ENCODE measurements around the gene PKP4.
A peak's percentile ranks its signal among the peaks of the same experiment; 100 is the strongest.

Gene PKP4

DNA sequence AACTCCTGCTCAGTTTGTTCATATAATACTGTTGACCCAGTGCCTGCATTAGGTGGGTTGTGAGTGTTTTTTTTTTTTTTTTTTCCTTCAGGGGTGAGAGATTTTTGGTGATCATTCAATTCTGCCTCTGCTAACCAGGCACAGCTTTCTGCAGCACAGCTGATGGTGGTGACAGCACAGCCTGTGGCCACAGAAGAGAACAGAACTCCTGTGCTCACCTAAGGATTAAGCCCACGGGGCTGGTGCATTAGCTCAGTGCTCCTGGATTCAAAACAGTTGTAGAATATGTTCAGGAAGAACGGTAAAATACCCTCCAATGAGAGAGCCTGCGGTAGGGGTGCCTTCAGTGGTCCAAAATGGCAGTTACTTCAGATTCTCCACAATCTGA lies 42.0 kb downstream of the PKP4 start:
- DNase-seq: no peak

DNA sequence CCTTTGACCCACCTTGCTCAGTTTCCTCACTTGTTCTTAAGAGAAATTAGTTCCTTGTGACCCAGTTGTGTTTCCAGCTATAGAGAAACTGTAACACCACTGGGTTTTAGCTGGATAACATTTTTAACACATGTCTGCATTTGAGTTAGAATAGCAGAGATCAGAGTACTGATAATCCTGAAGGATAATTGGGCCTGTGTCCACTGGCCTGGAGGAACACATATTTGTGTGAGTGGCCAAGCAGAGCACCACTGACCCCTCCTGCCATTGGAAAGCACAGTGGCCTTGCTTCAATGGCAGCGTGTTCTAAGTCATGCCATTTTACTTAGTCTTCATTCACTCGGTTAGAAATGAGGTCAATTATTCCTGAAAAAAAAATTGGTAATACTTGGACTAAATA lies 42.6 kb downstream of the PKP4 start:
- DNase-seq: no peak

DNA sequence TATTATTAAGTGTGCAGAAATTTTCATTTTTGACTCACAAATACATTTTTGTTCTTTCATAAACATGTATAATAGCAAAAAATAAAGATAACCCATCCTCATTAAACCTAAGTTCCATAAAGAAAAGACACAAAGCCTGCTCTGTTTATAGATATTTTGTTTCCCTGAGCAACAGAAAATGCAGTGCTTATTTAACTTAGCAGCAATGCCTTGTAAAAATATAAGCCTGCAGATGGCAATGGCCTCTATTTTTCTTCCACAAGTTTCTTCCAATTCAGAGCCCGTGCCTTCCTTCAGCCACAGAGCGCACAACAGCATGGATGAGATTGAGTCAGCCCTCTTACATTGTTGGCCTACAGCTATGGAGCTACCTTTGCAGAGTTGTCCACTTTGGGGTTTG lies 43.6 kb downstream of the PKP4 start:
- DNase-seq: no peak

DNA sequence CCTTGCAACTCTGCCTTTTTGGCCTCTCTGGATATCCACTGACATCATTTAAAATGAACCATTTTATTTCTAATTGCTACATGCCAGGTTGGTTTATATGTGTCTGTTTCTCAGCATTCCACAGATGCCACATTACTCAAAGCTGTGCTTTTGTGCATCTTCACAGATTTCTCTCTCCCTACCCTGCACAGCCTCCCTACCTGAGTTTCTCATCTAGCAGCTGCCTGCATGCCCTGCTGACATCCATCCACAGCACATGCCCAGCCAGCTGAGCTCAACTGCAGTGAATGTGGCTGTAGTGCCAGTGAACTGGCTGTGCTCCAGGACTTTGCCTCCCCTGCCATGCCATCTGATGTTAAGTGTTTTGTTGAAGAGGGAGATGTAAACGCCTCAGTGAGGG lies 44.5 kb downstream of the PKP4 start:
- peak; percentile 72 for DNase-seq

DNA sequence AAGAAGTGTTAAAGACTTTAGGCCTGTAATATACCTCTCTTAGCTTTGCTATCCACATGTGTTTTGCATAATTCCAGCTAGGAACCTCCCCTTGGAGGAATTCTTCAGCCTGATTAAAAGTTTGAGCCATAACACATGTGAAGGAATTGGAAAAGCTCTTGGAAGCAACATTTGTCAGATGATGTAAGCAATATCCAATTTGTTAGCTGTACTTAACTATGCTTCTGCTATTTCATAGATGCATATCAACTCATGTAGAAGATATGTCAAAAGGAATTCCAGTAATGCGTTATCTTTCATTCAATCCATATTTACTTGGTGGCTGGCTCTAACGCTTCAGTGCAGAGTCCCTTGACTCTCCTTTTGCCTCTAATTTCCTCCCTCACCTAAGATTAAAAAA lies 46.2 kb downstream of the PKP4 start:
- no peak for DNase-seq

DNA sequence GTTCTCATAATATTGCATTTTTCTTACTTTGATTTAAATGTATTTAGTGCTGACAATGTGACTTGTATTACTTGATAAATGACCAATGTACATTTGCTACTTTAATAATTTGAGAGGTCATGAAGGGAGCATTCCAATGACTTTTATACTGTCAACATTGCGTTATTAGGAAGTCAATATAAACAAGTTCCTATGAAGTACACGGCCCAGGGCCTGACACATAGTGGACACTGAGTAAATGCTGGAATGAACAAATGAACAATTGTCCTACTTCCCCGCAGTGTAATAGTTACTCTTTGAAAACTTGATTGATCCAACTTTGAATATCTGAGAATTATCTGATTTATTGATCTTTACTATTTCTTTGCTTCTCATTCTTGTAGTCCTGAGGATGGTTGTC lies 47.3 kb downstream of the PKP4 start:
- no peak for DNase-seq

DNA sequence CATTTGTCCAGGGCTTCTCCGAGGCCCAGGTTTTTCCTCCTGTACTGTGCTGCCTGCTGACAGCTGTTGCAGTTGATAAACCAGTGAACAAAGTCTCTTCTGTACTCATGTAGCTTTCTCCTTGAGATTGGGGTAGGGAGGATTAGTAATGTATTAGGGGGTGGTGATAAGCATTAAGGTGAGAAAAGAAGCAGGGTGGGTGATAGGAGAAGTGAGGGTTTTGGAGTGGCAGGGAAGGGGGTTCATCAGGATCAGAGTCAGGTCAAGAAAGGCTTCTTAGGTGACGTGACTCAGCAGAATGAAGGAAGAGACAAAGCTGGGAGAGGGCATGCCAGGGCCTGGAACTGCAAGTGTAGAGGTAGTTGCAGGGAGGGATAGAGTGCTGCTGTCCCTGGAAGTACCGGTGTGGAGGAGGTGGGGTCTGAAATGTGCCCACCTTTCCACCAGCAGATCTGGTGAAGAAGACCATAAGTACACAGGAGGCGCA lies 48.7 kb downstream of the PKP4 start:
- no peak for DNase-seq

DNA sequence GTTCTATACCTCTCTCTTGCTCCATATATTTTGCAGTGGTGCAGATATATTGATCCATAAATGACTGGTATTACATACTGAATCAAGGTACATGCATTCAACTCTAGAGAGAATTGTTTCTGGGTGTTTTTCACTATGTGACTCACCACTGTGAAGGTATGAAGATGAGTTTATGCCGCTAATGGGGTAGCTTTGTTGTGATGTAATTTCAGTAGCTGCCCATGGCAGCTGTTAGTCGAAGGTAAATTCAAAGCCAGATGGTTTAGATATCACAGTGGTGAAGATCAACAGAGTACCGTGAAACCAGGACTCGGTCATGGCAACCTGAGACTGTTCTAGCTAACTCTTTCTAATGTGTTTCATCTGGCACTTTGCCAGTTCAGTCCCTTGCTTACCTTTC lies 50.4 kb downstream of the PKP4 start:
- DNase-seq: no peak

DNA sequence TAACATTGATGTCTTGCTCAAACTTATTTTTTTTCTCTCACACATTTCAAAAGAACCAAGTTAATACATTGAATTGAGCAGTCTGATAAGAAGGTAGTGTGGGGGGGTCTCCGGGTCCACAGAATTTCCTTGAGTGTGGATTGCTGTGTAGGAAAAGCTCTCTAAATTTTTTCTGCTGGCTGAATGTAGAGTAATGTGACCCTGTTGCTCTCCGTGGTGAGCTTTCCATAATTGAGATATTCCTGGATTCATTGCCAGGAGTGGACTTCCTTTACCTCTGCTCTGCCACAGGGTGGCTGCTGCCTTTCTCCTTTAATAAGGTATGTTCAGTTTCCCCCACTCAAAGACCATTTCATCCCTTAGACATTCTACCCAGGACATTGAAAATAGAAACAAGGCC lies 50.9 kb downstream of the PKP4 start:
- DNase-seq: no peak

DNA sequence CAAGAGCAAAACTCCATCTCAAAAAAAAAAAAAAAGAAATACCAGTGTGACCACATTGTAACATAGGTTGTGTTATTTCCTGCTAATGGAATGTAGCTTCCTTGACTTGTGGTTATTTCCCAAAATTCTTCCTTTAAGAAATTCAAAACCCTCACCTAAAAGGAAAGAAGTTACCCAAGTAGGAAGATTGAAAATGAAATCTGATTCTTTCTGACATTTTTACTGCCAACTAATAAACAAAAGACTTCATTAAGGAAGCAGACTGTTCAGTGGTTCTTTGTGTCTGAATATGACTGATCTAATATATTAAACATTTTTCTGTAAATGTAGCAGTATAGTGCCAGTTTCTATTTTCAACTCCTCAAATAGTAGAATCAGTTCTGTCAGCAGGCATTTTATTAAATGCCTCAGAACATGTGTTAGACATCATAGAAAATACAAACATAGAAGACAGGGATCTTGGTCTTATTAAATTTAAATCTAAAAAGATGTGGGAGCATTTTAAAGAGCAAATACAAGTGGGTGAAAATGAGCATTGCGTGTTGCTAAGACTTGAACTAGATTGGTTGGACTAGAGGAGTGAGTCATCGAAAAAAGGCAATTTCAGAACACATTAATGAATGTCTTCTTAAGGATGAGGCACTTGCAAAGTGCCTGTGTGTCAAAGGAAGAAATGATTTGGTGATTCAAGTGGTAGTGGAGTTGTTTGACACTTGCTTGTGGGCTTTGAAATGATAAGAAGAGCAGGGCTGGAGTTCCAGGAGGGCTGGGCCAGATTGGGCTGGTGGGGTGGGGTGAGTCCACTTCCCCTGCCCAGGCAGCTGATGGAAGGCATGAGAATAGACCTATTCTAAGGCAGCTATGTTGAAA lies 53.4 kb downstream of the PKP4 start:
- no peak for DNase-seq

DNA sequence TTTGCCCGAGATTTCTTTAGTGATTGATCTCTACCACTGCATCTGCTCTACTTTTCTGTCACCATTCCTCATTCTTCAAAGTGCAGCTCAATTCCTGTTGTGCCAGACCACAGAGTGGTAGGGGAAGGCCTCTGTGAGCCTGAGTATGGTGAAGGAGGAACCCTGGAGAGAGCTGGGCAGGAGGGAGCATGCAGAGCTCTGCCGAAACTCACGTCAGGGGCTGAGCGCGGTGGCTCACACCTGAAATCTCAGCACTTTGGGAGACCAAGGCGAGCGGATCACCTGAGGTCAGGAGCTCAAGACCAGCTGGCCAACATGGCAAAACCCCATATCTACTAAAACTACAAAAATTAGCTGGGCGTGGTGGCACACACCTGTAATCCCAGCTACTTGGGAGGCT lies 54.1 kb downstream of the PKP4 start:
- no peak for DNase-seq

DNA sequence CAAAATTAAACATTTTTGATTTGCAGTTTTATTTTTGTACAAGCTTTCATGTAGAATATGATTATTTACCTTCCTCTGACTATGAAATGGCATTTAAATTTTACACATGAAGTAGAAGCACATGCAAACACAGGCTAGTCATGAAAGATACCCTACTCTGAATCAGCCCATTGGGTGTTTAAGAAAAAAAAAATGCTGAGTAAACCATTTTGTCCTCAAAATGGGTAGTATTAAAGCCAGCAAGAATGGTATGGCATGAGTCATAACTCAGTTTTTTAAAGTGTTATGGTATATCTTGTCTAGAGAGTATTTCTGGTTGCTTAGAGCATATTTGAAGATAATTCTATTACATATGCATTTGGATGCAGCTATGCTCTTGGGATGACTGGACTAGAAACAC lies 55.0 kb downstream of the PKP4 start:
- no peak for DNase-seq

DNA sequence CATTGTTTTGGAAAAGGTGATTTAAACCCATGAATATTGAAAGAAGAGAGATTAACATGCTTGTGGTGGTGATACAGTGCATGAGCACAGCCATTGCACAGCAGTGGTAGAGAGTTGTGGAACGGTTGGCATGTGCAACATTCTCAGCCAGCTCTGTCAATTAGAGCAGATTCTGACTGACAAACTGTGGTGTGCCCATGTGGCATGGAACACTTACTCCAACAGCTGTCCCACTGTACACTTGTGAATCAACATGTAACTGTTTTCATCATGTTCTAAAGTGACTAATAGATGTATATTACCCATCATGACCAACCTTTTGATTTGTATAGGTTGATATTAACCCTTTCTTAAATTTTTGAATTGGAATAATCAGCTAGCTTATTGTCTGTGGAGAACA lies 55.6 kb downstream of the PKP4 start:
- no peak for DNase-seq

DNA sequence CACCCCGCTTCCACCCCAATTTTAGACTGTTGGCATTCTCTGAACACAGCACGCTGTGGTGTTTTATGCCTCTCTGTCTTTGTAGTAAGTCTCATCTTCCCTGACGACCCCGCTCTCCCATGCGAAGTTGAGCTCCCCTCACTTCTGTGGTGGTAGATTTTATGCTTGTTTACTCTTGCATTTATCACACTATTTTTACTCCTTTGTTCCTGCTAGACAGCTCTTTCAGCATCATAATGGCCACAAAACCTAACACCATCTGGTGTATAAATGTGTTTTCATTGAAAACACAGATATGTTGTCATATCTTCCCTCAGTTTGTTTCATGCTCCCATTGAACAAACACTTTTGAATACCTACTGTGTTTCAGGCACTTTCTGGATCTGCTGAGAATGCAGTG lies 57.1 kb downstream of the PKP4 start:
- DNase-seq: no peak

DNA sequence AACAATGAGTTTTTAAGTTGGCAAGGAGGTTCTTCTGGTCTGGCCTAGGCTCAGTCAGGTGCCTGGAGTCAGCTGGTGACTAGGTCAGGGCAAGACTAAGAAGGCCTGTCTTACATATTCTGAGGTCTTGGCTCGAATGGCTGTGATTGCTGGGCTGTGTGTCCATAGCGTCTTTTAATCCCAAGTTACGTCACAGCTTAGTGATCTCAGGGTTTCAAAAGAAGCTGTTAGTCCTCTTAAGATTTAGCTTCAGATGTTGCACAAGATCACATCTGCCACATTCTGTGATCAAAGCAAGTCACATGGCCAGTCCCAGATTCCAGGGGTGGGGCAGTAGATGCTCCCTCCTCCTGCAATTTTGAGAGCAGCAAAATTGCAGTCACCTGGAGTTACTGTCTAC lies 61.3 kb downstream of the PKP4 start:
- no peak for DNase-seq

DNA sequence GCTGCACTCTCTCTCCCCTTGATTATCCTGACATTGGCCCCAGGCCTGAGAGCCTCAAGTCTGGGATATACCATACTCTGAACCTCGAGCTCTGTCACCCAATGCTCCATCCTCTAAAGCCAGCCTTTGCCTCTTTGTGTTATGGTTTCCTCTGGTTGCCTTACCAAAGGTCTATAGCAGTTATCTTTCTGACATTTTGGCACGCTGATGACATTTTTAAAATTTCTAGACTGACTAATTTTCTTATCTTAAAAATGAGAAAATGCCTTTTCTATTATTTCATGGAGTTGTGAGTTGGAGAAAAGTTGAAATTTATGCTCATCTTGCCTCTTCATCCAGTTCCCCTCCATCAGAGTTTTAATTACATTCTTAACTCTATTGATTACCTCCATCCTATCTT lies 62.7 kb downstream of the PKP4 start:
- no peak for DNase-seq

DNA sequence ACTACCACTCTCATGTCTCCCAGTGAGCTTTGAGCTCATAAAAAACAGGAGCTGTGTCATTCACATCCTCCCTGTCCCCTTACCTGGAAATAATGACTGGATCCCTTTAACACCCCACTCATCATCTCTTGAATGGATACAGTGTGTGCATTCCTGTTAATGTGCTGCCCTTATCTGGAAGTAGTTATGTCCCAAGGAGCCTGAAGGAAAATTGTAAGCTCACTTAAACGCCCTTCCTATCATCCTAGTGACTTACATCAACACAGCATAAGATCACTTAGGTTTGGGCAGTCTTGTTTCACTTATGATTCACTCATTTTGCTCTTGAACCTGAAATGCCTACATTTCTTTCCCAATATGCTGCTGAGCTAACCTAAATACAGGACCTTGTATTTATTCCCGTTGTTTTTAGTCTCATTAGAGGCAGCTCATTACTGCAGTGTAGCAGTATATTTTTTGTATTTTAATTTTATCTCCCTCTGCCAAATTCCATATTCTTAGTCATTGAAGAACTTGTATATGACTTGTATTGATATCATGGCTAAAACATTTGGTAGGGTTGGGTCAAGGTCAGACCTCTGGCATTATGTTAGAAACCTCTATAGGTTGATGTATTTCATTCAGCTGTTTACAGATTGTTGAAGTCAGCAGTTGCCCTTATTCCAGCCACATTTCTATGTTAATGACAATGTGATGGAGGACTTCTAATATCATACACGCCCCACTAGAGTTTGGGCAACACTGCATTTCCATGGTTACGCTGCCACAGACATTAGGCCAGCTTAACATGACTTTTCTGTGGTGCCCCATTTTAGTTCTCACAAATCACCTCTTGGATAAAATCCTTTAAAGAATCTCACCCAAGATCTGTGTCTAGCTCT lies 72.9 kb downstream of the PKP4 start:
- DNase-seq: no peak

DNA sequence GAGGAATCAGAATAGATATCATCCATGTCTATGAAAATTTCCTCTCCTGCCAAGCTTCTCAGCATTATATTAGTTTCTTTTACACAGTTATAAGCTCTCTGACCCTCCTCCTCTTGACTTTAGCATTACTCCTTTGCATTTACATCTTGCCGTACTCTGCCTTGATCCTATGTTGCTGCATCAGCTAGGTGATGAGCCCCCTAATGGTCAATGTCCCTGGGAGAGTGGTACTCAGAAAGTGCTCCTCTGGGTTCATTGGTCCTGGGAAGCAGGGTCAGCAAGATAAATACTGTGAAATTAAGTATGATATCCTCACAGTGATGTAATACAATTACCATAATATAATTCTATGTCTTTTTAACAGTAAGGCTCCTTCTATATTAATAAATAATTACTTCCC lies 74.1 kb downstream of the PKP4 start:
- DNase-seq: no peak

DNA sequence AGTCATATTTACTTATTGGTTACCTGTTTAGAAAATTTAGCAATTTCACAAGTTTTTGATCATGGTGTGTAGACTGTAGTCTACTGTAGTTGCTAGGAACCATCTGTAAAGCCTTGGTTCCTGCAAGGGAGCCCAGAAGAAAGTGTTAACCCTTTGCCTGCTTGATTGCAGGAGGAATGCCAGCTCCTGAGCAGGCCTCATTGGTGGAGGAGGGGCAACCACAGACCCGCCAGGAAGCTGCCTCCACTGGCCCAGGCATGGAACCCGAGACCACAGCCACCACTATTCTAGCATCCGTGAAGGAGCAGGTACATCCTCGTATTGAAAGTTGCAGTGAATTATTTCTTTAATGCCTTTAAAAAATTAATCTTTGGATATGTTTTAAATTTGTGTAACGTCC lies 76.3 kb downstream of the PKP4 start:
- no peak for DNase-seq

DNA sequence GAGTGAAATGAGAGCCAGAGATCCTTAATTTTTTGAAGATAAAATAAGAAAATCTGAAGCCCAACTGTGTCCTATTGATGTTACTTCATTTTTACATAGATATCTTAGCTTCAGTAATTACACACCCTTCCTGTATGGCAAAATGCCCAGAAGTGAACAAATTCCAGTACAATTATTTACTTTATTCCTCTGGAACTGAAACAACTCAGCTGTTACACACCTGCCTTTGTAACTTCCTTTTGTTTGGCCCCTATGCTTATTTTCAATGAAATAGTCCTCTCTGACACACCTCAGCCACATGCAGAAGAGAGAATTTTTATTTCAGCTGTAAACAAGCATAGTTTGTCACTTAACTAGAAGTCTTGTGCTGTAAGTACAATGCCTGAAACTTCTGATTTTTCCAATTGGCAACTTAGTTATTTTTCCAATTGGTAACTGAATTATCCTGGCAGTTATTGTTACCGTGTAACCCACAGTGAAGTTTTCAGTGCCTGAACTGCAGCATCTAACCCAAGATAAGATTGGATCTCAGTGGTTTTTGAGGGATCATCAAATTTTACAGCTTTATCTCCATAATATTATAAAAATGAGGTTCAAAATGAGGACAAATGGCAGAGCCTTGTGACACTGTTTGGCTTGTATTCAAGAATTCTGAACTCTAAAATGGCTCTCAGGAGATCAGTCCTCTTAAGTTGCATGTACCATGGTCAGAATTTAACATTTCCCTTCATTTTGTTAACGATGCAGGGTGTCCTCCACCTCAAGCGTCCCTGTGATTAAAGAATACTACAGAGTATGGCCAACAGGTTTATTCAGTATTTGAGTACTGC lies 82.6 kb downstream of the PKP4 start:
- DNase-seq: peak; percentile 69

DNA sequence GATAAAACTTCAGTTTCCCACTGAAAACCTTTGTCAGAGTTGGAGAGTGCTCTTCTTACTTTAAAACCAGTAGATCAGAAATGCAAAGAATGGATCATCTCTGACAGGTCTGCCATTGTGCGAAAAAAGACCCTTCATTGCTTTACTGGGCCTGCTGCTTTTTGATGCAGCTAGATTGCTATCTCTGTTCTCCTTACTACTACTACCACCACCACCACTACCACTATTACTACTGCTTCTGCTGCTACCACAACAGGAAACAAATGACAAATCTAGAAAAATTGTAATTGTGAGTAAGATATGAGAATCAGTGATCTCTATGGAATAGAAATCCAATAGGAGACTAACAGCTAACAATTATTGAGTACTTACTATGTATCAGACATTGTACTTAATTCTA lies 85.8 kb downstream of the PKP4 start:
- no peak for DNase-seq

DNA sequence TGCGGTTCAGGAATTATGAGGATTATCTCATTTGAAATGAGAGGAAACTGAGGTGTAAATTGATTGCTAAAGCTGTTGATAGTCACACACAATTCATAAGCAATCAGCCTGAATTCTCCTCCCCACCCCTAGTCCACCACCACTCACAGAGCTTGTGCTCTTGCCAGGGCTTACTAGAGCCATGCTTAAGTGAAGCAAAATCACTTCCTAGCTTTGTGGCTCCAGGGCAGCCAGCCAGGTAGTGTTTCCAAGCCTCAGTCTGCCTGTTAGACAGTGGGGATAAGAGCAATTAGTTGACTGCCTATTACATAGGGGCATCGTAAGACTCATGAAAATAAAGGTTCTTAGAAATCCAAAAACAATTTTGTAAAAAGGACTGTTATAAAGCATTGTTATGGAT lies 87.2 kb downstream of the PKP4 start:
- no peak for DNase-seq

DNA sequence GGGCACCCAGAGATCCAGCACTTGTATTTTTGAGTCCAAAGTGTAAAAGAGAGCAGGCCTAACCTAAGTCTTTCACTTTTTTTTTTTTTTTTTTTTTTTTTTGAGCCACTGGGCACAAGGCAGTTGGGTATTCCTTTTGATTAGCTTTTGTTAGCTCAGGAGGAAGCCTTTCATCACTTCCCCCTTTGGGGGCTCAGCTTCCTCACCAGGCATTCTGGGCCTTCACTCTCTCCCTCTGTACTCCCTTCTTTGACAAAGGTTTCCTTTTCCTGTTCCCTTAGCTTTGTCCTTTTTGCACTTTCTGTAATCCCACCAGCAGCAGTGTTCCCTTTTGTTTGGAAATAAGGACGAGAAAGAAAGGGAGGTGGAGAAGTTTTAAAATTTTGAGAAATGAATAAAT lies 88.2 kb downstream of the PKP4 start:
- no peak for DNase-seq
